Hypothalamus (tissue), 51 donors: Measurements from ENCODE around the gene TRIM45.
"Not testable (repeated sequence)": the region's sequence is repeated elsewhere in the genome, so short reads cannot be mapped to it uniquely, and the experiment has no call there.

ENCODE experiments used
- DNase-seq, 51 donors: peaks; one replicate each; lab custom pipeline; 2025; lab: John Stamatoyannopoulos, UW

TRIM45 gene

GRCh38 chr1:117121589-117122329 lies at the start of gene TRIM45:
Gene TRIM45, minus strand, starts transcription at chr1:117121749. Its CDS starts 548 bp downstream, at chr1:117121201.
- DNase-seq = peak; percentile 89 to 99 (median 96)

- DNase-seq = no peak
These were observed 48.5 kb upstream of the TRIM45 start for GRCh38 chr1:117169871-117170596.

- no peak for DNase-seq
These were observed 45.9 kb upstream of the TRIM45 start for GRCh38 chr1:117167402-117167801.

GRCh38 chr1:117166076-117166475 lies 44.5 kb upstream of the TRIM45 start:
- no peak for DNase-seq

- no peak for DNase-seq
These were observed 42.7 kb upstream of the TRIM45 start for GRCh38 chr1:117164209-117164608.

GRCh38 chr1:117162816-117163215 lies 41.3 kb upstream of the TRIM45 start:
- DNase-seq = no peak

GRCh38 chr1:117161887-117162286 lies 40.3 kb upstream of the TRIM45 start:
- no peak for DNase-seq

- not testable (repeated sequence) for DNase-seq
These were observed 29.8 kb upstream of the TRIM45 start for GRCh38 chr1:117151305-117151704.

- DNase-seq = no peak
These were observed 28.8 kb upstream of the TRIM45 start for GRCh38 chr1:117150316-117150715.

- DNase-seq = no peak
These were observed 26.5 kb upstream of the TRIM45 start for GRCh38 chr1:117147856-117148588.

- DNase-seq = no peak
These were observed 25.8 kb upstream of the TRIM45 start for GRCh38 chr1:117147341-117147831.

- DNase-seq = no peak
These were observed 25.2 kb upstream of the TRIM45 start for GRCh38 chr1:117146575-117147340.

- no peak for DNase-seq
These were observed 24.5 kb upstream of the TRIM45 start for GRCh38 chr1:117146072-117146471.

- DNase-seq = no peak
These were observed 22.3 kb upstream of the TRIM45 start for GRCh38 chr1:117143871-117144270.

GRCh38 chr1:117143172-117143571 lies 21.6 kb upstream of the TRIM45 start:
- DNase-seq = no peak

GRCh38 chr1:117142200-117142599 lies 20.7 kb upstream of the TRIM45 start:
- DNase-seq = no peak

GRCh38 chr1:117138561-117138960 lies 17.0 kb upstream of the TRIM45 start:
- DNase-seq = no peak

GRCh38 chr1:117138106-117138505 lies 16.6 kb upstream of the TRIM45 start:
- no peak for DNase-seq

GRCh38 chr1:117137281-117137855 lies 15.8 kb upstream of the TRIM45 start:
- no peak for DNase-seq

GRCh38 chr1:117136749-117137148 lies 15.2 kb upstream of the TRIM45 start:
- DNase-seq = no peak
